ENCODE measurements around the gene AFP.

DNA sequence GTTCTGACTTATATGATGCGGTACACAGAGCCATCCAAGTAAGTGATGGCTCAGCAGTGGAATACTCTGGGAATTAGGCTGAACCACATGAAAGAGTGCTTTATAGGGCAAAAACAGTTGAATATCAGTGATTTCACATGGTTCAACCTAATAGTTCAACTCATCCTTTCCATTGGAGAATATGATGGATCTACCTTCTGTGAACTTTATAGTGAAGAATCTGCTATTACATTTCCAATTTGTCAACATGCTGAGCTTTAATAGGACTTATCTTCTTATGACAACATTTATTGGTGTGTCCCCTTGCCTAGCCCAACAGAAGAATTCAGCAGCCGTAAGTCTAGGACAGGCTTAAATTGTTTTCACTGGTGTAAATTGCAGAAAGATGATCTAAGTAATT lies 15.4 kb upstream of the AFP start:
- TF ChIP-seq, protein P1, sequence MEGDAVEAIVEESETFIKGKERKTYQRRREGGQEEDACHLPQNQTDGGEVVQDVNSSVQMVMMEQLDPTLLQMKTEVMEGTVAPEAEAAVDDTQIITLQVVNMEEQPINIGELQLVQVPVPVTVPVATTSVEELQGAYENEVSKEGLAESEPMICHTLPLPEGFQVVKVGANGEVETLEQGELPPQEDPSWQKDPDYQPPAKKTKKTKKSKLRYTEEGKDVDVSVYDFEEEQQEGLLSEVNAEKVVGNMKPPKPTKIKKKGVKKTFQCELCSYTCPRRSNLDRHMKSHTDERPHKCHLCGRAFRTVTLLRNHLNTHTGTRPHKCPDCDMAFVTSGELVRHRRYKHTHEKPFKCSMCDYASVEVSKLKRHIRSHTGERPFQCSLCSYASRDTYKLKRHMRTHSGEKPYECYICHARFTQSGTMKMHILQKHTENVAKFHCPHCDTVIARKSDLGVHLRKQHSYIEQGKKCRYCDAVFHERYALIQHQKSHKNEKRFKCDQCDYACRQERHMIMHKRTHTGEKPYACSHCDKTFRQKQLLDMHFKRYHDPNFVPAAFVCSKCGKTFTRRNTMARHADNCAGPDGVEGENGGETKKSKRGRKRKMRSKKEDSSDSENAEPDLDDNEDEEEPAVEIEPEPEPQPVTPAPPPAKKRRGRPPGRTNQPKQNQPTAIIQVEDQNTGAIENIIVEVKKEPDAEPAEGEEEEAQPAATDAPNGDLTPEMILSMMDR (optimal IDR thresholded peaks at IDR 0.05 in 1 of 3, IDR thresholded peaks at IDR 0.05 in 1 of 3, conservative IDR thresholded peaks at IDR 0.05 in 1 of 3; ENCODE audit: extremely low read depth in 1 of 3, insufficient read depth in 2 of 3, low read length in 3 of 3), result no peak
- TF ChIP-seq EZH2 (IDR thresholded peaks at IDR 0.05; ENCODE audit: low read length), result no peak

Measured in keratinocyte (primary cell).